NB4 (cell line): ENCODE measurements around the gene QSOX1.

Source experiments
- MYC ChIP-seq: IDR thresholded peaks from 2 replicates; pipeline ENCODE4 v1.6.1; 2011; ENCODE audit warnings: low read depth, low read length
- POLR2A ChIP-seq: IDR thresholded peaks from 2 replicates; pipeline ENCODE4 v1.6.1; 2011; ENCODE audit warnings: mild to moderate bottlenecking; ENCODE audit not compliant: insufficient read length; ENCODE audit errors: extremely low read depth
- TF ChIP-seq, protein P1 (sequence below): IDR thresholded peaks from 2 replicates; pipeline ENCODE4 v1.6.1; 2011; ENCODE audit warnings: low read depth, low read length
- TF ChIP-seq, protein P2 (sequence below): IDR thresholded peaks from one replicate; pipeline ENCODE4 v1.5.1; 2012; ENCODE audit warnings: low read depth, low read length

DNA sequence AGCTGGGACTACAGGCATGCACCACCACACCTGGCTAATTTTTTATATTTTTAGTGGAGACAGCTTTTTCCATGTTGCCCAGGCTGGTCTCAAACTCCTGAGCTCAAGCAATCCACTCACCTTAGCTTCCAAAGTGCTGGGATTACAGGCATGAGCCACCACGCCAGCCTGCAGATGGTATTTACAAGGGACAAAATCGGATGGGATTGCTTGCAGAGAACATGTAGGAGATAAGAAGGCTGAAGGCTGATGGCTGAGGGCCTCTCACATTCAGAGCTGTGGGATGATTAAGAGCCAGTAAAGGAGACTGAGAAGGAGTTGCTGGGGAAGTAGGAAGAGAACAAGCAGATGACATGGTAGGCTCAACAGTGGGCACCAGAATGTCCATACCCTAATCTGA, 24.0 kb upstream of the QSOX1 start:
- TF ChIP-seq, protein P1, sequence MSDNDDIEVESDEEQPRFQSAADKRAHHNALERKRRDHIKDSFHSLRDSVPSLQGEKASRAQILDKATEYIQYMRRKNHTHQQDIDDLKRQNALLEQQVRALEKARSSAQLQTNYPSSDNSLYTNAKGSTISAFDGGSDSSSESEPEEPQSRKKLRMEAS, result no peak
- TF ChIP-seq, protein P2, sequence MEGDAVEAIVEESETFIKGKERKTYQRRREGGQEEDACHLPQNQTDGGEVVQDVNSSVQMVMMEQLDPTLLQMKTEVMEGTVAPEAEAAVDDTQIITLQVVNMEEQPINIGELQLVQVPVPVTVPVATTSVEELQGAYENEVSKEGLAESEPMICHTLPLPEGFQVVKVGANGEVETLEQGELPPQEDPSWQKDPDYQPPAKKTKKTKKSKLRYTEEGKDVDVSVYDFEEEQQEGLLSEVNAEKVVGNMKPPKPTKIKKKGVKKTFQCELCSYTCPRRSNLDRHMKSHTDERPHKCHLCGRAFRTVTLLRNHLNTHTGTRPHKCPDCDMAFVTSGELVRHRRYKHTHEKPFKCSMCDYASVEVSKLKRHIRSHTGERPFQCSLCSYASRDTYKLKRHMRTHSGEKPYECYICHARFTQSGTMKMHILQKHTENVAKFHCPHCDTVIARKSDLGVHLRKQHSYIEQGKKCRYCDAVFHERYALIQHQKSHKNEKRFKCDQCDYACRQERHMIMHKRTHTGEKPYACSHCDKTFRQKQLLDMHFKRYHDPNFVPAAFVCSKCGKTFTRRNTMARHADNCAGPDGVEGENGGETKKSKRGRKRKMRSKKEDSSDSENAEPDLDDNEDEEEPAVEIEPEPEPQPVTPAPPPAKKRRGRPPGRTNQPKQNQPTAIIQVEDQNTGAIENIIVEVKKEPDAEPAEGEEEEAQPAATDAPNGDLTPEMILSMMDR, result no peak
- no peak for TF ChIP-seq POLR2A
- TF ChIP-seq MYC, result no peak
